Pulmonary artery endothelial cell (primary cell): ENCODE data around the gene FAM241A. TPM values are rescaled to one million over a fixed set of nuclear protein-coding genes. Genes with fewer than 3 reads are reported as not detected.
"Not testable (repeated sequence)": the region's sequence is repeated elsewhere in the genome, so short reads cannot be mapped to it uniquely, and the experiment has no call there.

ENCODE experiments used
- DNase-seq: peaks from one replicate; pipeline ENCODE4 v3.0.0-alpha.2; 2011; ENCODE audit warnings: low read depth, low spot score
- total RNA-seq: library from RNA; depleted of rRNA; stranded (reverse); fragments of >200 nt; gene quantifications from 2 replicates; pipeline ENCODE4 v1.2.3, GENCODE V29; 2014

The FAM241A gene
- total RNA-seq, 1 donor from 2014 or later, result 11.3 TPM

DNA sequence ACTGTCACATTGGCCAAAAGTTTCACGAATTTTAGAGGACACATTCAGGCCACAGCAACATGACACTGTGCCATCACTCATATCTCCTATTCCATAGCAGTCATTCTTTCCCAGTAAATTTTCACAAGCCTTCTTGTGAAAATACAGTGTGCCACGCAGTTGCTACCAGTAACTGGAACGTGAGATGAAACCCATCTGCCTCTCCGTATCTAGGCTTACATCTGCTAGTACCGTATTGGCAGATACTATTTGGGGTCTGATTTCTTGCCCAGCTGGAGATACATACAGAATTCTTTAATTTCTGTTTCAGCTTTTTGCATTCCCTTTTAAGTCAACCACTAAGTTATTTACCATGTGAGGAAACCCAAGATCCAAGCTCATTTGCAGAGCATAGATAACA lies 8.7 kb upstream of the FAM241A start:
- DNase-seq, result no peak

- DNase-seq, result no peak
Measured at GRCh38 chr4:112138538-112138937, 6.7 kb upstream of the FAM241A start.

DNA sequence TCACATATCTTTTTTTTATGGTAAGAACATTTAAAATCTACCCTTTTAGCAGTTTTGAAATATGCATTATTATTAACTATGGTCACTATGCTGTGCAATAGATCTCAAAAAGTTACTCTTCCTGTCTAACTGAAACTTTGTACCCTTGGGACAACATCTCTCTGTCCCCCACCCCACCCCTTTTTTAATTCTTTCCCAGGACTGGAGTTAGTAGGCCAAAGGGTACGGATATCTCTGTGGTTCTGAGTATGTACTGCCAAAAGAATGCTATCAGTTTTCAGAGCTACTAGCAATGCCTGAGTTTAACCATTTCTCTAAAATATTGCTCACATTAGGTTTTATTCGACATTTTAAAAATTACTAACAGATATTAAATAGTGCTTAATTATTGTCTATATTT lies 4.7 kb upstream of the FAM241A start:
- DNase-seq, result no peak

DNA sequence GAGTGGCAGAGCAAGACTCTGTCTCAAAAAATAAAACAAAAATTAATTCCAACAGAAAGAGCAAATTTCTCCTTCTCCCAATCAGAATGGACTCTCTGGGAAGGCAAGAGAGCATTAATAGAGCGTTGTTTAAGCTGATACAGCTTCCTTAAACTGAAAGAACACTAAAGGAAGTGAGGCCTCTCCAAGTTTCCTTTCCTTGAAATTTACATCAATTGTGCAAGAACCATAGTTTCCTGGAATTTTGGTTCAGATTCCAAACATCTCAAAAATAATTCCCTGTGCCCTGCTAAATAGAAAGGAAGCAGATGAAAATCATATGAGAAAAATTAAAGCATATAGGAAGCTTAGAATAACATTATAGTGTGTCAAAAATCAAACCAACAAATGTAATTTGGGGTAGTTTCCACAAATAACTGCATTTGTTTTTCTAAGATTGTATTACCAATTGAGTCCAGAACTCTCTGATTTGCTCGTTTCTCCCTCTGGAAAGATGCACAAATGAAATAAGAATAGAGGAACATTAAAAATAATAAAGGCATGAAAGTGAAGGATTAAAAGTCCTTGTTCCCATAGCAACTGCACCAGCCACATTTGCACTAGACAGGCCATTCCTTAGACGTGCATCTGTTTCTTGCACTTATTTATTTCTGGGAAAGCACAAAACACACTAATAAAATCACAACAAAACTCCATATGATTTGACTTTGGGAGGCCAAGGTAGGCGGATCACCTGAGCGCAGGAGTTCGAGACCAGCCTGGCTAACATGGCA lies 3.7 kb upstream of the FAM241A start:
- no peak for DNase-seq

- DNase-seq, result no peak
Measured at GRCh38 chr4:112142182-112142581, 3.1 kb upstream of the FAM241A start.

- DNase-seq, result no peak
Measured at GRCh38 chr4:112143781-112144180, 1.5 kb upstream of the FAM241A start.

- DNase-seq, result no peak
Measured at GRCh38 chr4:112144546-112145325, 518 bp upstream of the FAM241A start.

- DNase-seq, result no peak
Measured at GRCh38 chr4:112145790-112146501, 692 bp downstream of the FAM241A start.

DNA sequence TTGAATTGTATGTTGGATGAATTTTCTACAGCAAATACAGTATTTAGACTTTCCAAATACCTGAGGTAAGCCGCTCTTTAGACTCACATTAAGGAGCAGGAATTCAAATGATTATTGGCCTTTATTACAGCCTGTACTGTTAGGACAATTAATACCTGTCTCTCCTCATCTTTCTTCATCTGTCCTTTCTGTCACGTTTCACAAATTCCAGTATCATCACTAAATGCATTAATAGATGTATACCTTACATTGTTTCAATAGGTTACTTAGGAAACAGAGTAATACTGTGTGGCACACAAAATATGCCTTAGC lies 1.2 kb downstream of the FAM241A start:
- DNase-seq, result no peak

DNA sequence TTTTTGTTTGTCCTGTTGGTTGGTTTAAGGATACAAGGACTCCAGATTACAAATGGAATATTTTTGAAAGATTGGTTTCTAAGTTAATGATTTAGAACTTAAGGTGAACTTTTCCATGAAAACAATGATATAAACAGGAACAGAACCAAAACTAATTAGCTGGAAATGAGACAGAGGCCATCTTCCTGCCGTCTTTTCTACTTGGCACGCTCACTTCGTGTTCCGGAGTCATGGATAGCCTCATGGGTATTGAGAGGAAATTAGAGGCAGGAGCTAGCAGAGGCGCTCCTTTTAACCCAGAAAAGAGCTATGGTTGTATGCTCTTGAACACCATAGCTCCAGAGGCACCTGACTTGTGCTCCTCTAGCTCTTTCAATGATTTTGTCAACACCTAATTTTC lies 2.4 kb downstream of the FAM241A start:
- no peak for DNase-seq

GRCh38 chr4:112150920-112151319 lies 5.7 kb downstream of the FAM241A start:
- no peak for DNase-seq

GRCh38 chr4:112152521-112152920 lies 7.3 kb downstream of the FAM241A start:
- no peak for DNase-seq

GRCh38 chr4:112153211-112153791 lies 8.0 kb downstream of the FAM241A start:
- DNase-seq, result no peak

- DNase-seq, result no peak
Measured at GRCh38 chr4:112156112-112156511, 10.9 kb downstream of the FAM241A start.

- no peak for DNase-seq
Measured at GRCh38 chr4:112156553-112156952, 11.3 kb downstream of the FAM241A start.

- DNase-seq, result not testable (repeated sequence)
Measured at GRCh38 chr4:112163706-112164105, 18.5 kb downstream of the FAM241A start.

GRCh38 chr4:112167794-112168193 lies 22.5 kb downstream of the FAM241A start:
- DNase-seq, result no peak

DNA sequence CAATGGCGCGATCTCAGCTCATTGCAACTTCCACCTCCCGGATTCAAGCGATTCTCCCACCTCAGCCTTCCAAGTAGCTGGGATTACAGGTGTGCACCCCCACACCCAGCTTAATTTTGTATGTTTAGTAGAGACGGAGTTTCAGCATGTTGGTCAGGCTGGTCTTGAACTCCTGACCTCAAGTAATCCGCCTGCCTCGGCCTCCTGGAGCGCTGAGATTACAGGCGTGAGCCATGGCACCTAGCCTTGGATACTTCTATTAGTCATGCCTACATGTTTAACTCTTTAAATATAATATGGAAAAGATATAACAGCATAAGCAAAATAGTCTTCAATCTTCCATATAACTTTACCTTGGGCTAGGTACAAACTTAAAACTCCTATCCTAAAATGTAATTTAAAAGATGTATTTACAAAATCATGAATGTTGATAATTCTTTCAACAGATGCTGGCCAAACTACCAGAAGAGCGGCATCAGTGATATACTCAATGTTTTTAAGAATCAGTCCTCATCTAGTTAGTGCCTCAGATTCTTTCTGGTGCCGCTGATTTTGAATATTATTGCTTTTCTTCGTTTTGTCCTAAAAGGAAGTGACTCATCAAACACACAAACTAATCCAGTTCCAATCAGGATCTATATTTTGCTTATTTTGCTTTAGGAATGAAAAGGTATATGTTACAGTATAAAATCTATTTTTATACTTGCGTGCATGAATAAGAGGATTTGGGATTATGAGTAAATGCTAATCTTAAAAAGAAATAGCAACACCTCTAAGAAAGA lies 23.7 kb downstream of the FAM241A start:
- no peak for DNase-seq

GRCh38 chr4:112170451-112170993 lies 25.3 kb downstream of the FAM241A start:
- DNase-seq, result no peak

GRCh38 chr4:112171051-112171763 lies 26.0 kb downstream of the FAM241A start:
- DNase-seq, result not testable (repeated sequence)
